DMS114 treated with DMSO at 0.1 percent for 48 hours (cell line): ENCODE results near the gene FLYWCH1.
"Not testable (repeated sequence)": the region's sequence is repeated elsewhere in the genome, so short reads cannot be mapped to it uniquely, and the experiment has no call there.

Source experiments
- DNase-seq: peaks from one replicate; lab custom pipeline; 2025; ENCODE audit not compliant: unreplicated experiment; lab: John Stamatoyannopoulos, UW

The FLYWCH1 gene

DNA sequence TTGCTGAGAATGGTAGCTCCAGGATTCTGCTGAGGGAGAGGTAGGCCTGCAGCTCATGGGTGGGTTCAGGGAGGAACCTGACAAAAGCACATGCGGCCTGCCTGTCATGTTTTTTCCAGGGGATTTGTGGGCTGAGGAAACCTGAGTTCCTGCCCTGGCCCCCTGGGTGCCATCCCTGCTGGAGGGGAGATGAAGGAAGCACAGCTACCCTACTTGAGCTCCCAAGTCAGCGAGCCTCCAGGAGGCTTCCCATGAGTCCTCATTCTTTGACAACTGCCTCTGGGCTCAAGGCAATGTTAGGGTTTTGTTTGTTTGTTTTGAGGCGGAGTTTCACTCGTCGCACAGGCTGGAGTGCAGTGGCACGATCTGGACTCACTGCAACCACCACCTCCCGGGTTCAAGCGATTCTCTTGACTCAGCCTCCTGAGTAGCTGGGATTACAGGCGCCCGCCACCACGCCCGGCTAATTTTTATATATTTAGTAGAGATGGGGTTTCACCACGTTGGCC, 12.1 kb upstream of the FLYWCH1 start:
- DNase-seq: no peak

DNA sequence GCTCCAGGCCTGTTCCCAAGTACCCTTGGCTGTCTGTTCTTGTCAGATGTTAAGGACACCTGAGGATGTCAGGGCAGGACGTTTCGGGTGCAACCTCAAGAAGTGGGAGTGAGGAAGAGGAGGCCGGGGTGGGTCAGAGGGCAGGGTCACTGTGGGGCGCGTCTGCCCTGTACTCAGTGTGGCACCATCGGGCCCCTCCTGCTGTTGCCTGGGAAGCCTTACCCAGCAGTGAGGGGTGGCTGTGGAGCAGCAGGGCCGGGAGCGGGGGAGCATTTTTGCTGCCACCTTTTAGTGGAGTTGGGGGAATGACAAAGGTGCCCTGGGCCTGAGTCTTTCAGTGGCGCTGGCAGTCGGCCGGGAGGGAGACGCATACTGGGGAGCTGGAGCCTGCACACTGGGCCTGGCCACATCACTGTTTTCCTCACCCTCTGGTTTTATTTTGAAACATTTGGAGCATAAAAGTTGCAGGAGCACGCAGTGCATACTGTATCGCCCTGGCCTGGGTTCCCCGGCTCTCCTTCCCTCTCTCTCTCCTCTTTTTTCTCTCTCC, 11.1 kb upstream of the FLYWCH1 start:
- DNase-seq: no peak

DNA sequence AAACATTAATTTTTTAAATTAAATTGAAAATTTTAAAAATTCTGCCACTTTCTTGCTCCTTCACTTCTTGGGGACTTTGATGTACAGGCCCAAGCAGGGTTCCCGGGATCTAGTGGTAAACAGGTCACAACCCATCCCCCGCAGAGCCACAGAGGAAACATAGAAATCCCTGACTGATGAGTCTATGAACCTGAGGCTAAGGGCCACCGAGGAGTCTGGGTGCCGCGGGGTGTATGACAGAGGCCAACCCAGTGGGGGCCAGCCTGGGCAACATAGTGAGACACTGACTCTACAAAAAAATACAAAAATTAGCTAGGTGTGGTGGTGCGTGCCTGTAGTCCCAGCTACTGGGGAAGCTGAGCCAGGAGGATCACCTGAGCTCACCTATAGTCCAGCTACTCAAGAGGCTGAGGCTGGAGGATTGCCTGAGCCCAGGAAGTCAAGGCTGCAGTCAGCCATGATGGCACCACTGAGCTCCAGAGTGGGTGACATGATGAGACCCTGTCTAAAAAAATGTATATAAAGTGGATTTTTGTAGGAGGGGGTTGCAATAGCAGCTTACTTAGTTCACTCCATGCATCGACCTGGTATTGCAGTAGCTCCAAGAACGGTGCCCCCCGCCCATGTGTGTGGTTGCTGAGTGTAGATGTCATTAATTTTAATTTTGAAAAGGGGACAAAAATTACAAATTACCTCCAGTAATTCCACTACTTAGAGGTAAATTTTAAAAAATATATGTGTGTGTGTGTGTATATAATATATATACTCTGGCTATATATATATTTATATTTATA, 9.2 kb upstream of the FLYWCH1 start:
- no peak for DNase-seq

DNA sequence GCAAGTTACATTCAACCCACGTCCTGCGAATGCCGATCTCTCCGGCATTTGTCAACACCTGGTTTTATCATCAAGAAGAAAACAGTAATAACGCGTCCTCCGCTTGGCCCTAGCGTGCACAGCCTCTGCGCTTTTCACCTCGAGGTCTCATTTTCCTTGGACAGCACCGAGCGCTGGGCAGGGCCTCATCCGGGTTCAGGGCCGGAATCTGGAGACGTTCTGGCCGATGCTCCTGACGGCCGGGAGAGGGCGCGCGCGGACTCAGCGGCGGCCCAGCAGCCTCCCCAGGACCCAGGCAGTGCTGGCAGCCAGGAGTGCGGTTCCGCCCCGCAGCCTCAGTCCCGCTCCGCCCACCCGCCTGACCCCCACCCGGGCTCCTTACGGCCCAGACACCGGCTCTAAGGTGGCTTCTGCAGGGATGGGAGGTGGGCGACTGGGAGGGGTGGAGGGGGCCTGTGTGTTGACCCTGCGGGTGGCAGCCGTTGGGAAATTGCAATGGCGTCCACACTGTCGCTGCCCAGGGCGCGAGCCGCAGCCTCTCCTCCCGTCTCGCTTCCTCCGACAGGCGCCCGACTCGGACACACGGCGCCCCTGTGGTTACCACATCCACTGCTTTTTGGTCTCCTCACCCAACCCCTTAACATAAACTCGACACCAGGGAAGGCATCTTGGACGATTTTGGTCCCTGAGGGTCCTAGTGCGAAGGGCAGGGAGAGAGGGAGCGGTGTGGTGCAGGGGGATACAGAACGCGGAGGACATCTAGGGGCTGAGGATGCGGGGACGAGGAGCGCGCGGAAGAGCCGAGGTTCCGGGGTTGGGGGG, 7.4 kb upstream of the FLYWCH1 start:
- peak; percentile 74 for DNase-seq

DNA sequence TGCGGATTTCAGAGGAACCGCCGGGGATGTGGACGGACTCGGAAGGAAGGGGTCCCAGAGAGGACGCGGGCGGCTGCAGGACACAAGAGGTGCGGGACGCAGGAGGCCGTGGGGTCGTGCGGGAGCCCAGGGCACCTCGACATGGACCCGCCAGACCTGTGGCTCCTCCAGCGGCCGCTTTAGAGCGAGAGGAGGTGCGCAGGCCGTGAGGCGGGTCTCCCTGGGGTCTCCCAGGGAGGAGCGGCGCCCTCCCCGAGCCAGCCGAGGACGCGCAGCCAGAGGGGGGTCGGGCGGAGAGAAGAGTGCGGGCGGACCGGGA, 6.8 kb upstream of the FLYWCH1 start:
- no peak for DNase-seq

DNA sequence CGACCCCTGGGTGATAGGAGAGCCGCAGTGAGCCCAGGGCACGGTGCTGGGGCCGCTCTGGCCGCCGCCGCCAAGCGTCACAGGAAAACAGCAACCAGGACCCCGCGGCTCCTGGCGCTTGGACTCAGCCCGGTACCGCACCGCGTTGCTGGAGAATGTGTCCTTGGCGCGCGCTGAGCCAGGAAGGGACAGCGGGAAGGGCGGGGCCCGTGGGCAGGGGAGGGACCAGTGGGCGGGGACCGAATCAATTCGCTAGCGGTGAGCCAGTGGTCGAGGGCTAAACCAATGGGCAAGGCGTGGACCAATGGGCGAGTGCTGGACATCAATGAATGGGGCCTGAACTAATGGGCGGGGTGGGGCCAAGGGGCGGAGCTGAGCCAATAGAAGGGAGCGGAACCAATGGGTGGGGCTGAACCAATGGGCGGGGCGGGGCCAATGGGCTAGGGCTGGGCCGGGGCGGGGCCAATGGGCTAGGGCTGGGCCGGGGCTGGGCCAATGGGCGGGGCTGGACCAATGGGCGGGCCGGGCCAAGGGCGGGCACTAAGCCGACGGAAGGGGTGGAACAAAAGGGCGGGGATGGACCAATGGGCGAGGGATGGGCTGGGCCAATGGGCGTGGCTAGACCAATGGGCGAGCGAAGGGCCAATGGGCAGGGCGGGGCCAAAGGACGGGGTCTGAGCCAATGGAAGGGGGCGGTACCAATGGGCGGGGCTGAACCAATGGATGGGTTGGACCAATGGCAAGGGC, 6.3 kb upstream of the FLYWCH1 start:
- DNase-seq: peak; percentile 95

DNA sequence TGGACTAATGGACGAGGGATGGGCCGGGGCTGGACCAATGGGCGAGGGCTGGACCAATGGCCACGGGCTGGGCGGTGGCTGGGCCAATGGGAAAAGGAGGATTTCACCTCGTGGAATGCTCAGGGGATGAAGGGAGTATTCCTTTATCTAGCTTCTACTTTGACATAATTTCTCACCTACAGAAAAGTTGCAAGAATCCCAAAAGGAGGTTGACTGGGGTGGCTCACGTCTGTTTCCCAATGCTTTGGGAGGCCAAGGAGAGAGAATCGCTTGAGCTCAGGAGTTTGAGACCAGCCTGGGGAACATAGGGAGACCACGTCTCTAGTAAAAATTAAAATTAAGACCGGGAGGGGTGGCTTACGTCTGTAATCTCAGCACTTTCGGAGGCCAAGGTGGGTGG, 5.7 kb upstream of the FLYWCH1 start:
- no peak for DNase-seq

DNA sequence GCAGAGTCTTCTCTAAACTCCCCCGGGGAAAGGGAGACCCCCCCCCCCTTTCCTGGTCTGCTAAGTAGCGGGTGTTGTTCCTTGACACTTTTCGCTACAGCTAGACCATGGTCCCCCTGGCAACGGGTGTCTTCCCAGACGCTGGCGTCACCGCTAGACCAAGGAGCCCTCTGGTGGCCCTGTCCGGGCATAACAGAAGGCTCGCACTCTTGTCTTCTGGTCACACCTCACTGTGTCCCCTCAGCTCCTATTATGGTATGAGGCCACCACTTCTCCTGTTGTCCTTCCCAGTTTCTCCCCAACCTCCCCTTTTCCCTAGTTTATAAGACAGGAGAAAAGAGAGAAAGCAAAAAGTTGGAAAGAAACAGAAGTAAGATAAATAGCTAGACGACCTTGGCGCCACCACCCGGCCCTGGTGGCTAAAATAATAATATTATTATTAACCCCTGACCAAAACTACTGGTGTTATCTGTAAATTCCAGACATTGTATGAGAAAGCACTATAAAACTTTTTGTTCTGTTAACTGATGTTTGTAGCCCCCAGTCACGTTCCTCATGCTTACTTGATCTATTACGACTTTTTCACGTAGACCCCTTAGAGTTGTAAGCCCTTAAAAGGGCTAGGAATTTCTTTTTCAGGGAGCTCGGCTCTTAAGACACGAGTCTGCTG, 4.5 kb upstream of the FLYWCH1 start:
- DNase-seq: not testable (repeated sequence)

DNA sequence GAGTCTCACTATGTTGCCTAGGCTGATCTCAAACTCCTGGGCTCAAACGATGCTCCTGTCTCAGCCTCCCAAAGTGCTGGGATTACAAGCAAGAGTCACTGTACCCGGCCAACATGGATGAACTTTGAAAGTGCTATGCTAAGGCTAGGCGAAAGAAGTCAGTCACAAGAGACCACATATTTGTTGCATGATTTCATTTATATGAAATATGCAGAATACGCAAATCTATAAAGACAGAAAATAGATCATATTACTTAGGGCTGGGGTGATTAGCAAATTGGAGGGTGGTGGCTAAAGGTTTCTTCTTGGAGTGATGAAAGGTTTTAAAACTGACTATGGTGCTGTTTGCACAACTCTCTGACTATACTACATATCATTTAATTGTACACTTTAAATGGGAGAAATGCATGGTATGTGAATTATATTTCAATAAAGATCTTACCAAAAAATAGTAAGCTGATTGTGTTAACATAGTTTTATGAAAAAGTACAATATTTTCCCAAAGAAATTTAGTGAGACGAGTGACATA, 1.2 kb upstream of the FLYWCH1 start:
- DNase-seq: no peak

DNA sequence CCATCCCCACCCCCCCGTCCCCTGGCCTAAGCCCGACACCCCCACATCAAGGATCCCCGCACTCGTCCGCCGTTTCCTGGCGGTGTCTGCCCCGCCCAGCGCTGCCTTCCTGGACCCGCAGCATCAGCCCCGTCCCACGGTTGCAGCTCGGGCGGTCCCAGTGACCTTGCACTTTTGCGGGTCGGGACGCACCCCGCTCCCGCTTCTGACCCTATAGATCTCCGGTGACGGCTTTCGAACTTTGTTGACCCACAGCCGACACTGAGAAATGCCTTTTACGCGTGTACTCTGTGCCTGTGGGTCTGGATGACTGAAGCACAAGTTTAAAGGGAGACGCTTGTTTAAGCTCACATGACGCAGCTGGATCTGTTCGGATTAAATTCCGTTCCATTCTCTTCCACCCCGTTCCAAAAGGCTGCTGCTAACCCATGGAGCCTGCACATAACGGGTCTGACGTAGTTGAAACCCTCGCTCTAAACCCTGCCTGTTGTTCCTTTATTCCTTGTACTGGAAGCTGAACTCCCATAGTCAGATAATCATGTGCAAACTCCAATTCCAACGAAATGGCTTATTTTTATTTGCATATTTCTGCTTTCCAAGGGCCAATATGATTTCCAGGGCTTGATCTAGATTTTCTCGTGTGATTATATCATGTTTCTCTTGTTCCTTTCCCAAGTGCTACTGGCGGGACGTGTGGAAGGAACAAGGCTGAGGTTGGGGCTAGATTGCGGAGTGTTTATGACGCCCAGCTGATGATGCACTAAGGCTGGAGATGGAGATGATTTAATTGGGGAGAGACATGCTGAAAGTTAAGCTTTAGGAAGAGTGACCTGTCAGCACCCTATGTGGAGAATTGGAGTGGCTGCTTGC, 834 bp downstream of the FLYWCH1 start:
- DNase-seq: no peak

DNA sequence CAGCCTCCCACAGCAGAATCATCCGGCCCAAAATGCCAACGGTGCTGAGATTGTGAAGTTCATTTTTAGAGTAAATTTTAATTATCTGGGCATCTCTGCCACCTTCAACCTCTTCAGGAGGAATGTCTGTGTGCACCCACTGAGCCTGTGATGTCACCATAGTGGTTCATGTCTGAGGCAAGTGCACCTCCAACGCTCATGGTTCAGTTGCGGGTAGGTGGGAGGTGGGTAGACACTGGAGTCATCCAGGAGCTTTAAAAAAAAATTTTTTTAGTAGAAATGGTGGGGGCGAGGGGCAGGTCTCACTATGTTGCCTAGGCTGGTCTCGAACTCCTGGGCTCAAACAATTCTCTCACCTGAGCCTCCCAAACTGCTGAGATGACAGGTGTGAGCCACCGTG, 1.9 kb downstream of the FLYWCH1 start:
- DNase-seq: no peak

DNA sequence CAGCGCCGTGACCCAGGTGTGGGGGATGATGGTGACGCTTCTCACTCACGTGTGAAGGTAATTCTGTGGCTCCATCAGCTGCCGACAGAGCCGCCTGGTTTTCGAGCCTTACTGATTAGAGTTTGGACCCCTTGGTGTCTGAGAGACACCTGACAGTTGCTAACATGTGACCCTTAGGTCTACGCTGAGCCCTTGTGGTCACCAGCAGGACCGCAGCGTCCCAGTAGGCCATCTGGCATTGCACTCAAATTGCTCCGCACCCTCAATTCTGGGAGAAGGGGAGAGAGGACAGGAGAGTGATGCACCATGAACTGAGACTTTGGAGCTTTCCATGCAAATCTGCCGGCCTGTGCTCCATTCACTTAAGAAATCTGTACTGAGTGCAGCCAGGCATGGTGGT, 2.5 kb downstream of the FLYWCH1 start:
- no peak for DNase-seq

DNA sequence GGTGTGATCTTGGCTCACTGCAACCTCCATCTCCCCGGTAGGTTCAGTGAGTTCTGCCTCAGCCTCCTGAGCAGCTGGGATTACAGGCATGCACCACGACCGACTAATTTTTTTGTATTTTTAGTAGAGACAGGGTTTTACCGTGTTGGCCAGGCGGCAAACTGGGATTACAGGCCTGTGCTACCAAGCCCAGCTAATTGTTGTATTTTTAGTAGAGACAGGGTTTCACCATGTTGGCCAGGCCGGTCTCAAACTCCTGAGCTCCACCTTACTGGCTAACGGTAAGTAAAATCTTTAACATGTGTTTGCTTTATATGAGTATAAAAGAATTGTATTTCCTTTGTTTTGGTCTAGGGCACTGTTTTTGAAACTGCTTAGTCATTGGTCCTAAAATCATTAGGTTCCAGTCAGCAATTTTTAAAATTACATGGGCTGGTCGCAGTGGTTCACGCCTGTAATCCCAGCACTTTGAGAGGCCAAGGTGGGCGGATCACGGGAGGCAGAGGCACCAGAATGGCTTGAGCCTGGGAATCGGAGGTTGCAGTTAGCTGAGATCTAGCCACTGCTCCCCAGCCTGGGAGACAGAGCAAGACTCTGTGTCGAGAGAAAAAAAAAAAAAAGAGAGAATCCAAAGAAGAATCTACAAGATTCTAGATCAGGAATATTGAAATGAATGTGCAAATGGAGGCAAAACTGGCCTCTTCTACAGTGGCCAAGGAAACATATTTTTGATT, 3.6 kb downstream of the FLYWCH1 start:
- no peak for DNase-seq

DNA sequence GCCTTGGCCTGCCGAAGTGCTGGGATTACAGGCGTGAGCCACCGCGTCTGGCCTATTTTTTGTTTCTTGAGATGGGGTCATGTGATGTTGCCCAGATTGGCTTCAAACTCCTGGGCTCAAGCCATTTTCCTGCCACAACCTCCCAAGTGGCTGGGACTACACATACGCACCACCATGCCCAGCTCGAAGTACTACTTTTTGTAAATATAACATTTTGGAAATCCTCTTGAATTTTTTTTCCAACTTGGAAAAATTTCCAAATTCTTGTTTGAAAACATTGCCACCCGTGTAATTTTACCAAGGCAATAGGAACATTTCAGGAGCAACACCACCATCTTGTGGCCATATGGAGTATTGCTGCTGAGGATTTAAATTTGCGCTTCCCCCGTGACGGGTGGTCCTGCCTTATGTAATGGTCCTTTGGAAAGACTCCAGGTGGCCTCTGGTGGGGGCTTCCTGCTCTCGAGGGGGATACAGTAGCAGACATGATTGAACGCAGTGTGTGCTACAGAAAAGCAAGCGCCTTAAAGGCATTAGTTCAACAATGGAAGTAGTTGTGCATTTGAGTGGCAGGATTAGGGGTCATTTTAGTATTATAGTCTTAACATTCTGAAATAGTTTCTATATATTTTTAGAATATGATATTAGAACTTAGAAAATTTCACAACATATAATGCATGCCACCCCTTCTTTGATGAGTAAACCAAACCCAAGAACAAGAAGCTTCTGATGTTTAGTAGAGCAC, 8.0 kb downstream of the FLYWCH1 start:
- DNase-seq: peak; percentile 36

DNA sequence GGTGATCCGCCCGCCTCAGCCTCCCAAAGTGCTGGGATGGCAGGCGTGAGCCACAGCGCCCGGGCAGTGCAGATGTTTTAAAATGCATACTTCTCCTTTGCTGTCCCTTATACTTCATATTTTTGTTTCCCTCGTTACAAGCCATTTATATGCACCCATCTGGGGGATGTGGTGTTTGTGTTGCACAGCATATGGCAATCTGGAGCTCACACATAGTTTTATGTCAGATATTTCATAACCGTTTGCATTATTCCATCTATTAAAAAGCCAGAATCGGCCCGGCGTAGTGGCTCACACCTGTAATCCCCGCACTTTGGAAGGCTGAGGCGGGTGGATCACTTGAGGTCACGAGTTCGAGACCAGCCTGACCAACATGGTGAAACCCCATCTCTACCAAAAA, 11.8 kb downstream of the FLYWCH1 start:
- DNase-seq: no peak

DNA sequence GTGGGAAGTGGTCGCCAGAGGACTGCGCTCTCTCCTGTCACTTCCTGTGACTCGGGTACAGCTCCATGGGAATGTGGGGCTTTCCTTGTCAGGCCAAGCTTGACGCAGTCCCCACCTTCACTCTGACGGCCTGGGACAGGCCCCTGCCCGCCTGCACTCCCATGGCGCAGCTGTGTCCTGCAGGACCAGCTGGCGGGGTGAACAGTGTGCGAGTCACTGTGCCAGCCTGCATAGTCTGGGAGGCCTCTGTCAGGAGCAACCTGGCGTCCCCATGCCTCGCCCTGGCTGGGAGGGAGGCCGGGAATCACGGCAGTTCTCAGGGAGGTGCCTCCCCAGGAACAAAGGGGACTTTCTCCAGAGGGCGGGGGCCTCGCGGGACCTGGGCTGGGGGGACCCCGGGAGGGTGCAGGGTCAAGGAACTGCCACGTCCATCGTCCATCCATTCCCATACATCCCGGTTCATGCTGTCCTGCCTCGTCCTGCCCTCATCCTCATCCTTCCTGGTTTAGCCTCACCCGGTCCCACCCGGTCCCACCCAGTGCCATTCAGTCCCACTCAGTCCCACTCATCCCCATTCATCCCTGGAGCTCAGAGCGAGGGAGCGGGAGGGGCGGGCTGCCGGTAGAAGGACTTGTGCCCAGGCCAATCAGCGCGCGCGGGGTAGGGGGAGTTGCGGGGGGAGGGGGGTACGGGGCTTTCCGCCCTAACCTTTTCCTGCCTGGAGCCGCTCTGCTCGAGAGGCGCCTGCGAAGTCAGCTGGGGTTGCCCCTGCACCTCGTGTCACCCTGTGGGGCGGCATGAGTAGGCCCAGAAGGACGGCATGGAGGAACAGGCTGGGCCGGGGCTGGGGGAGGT, 13.4 kb downstream of the FLYWCH1 start:
- no peak for DNase-seq

DNA sequence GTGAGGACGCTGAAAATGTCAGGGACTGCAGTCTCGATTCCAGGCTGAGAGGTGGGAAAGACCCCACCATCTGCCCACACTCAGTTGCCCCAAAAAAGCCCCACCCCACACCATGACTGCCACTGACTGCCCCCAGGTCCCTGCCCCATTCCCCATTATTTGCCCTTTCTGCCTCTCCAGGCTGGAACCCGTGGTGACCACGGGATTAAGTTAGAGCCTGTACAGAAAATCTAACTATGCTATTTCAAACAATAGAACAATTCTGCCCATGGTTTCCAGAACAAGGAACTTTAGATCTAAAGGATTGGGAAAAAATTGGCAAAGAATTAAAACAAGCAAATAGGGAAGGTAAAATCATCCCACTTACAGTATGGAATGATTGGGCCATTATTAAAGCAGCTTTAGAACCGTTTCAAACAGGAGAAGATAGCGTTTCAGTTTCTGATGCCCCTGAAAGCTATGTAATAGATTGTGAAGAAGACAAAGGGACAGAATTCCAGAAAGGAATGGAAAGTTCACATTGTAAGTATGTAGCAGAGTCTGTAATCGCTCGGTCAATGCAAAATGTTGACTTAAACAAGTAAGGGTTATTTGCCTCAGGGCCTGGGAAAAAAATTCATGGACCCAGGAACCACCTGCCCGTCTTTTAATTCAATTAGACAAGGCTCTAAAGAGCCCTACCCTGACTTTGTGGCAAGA, 14.4 kb downstream of the FLYWCH1 start:
- no peak for DNase-seq
